ENCODE results near the gene KIAA0319L.

GRCh38 chr1:35401049-35401448, 156.2 kb downstream of the KIAA0319L start:
- no peak for TF ChIP-seq PKNOX1 (IDR thresholded peaks at IDR 0.05)
- TF ChIP-seq HDGF (IDR thresholded peaks at IDR 0.05; ENCODE audit: borderline replicate concordance), result no peak
- no peak for TF ChIP-seq SUZ12 (IDR thresholded peaks at IDR 0.05)
- no peak for TF ChIP-seq SP1 (IDR thresholded peaks at IDR 0.05)
